DMS153 treated with DMSO at 0.1 percent for 48 hours (cell line): ENCODE measurements around the gene SUN2.

ENCODE experiments used
- DNase-seq: peaks from one replicate; lab custom pipeline; 2025; ENCODE audit not compliant: unreplicated experiment; lab: John Stamatoyannopoulos, UW

The SUN2 gene

DNA sequence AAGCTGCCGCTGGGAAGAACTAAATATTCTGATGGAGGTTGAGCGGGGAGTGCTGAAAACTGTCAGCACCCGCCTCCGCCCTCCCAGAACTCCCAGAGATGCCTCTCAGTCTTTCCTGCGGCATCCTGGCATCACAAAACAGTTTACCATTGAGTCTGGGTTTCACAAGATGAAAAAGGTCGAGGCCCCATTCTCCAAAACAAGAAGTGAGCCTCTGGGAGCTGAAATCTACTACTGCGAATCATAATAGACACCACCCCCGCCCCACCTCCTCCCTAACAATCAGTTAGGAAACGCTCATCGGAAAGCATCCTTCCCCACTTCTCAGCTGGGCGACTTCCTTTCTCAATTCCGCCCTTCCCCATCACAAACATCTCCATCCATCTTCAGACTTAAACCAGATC, 1.0 kb downstream of the SUN2 start:
- no peak for DNase-seq

- DNase-seq, result peak; percentile 41
These were observed 1.6 kb downstream of the SUN2 start for GRCh38 chr22:38753948-38754750.

DNA sequence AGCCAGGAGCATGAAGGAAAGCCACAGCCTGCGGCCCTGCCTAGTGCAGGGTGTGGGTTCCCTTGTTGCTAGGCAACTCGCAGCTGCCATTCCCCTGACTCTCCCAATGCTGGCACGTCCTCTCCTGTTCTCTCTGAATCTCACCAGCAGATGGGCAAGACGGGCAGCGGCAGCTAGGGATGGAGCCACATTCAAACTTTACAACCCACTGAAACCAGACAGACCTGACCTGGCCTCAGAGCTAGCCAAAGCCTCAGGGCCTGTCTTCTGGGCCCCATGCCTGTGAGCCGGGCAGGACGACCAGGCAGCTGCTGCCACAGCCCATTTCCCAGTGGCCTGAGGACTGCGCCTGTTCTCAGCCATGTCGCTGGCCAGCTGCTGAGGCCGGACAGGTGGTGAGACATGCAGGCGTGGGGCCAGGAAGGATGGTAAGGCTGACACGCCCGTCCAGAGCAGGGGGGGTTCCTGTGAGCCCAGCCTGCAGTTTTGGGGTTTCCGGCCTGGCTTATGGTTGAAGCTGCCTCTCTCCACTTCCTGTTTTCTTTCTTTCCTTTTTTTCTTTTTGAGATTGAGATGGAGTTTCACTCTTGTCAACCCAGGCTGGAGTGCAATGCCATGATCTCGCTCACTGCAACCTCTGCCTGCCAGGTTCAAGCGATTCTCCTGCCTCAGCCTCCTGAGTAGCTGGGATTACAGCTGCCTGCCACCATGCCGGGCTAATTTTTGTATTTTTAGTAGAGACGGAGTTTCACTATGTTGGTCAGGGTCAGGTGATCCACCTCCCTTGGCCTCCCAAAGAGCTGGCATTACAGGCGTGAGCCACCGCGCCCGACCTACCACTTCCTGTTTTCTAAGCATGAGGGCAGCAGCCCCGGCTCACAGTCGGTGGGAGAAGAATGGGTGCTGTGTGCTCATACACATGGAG, 4.1 kb downstream of the SUN2 start:
- no peak for DNase-seq

DNA sequence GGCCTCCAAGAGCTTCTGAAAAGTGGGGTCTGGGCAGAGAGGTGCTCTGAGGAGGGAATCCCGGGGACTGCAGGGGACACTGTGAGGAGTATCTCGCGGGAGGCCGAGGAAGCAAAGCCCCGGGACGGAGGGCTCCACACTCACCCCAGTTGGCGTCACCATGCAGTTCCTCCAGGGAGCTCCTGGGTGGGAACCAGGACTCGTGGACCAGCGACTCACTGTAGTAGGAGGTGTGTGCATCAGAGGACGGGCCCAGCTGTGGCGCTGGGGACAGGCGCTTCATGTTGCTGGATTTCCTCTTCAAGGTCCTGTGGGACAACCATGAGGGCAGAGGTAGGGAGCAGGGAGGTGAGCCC, 4.8 kb downstream of the SUN2 start:
- no peak for DNase-seq

GRCh38 chr22:38750638-38751037, 5.2 kb downstream of the SUN2 start:
- no peak for DNase-seq

DNA sequence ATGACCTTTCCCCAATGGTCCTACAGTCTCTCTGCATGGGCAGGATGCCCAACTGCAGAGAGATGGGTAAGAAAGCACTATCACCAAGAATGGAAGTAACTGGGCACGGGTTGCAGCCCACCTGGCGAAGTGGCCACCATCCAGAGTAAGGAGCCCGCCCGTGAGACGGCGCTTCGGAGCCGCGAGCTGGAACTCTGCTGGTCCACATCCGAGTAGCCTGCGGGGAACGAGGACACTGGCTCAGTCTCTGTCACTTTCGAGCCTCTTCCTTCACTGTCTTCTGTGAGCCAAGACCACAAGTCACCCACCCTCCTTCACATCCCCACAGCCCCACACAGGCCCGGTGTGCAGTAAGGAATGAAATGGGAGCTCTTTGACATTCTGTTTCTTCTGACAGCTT, 5.7 kb downstream of the SUN2 start:
- DNase-seq, result no peak

DNA sequence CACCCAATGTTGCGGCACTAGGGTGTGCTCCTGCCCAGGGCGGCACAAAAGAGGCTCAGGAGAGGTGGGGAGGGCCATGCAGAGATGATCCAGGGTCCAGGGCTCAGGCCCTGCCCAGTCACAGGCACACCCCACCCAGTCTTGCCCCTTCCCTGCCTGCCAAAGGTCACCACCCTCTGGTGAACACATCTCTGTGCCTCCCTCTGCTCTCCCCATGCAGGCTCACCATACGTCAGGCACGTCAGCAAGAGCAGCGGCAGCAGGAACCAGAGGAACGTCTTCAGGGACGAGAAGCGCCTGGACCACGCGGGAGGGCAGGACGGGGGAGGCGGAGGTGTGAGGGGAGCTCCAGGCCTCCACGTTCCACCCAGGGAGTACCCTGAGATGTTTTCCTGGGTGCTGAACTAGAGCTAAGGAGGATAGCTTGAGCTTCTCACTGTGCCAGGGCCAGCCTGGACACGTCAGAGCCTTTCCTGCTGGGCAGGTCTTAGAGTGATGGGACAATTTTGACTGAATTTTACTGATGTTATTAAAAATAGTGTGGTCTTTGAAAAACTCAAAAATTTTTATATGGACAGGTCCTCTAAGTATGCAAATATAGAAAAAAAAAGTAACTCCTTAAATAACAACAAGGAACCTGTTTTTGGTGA, 7.2 kb downstream of the SUN2 start:
- DNase-seq, result no peak

DNA sequence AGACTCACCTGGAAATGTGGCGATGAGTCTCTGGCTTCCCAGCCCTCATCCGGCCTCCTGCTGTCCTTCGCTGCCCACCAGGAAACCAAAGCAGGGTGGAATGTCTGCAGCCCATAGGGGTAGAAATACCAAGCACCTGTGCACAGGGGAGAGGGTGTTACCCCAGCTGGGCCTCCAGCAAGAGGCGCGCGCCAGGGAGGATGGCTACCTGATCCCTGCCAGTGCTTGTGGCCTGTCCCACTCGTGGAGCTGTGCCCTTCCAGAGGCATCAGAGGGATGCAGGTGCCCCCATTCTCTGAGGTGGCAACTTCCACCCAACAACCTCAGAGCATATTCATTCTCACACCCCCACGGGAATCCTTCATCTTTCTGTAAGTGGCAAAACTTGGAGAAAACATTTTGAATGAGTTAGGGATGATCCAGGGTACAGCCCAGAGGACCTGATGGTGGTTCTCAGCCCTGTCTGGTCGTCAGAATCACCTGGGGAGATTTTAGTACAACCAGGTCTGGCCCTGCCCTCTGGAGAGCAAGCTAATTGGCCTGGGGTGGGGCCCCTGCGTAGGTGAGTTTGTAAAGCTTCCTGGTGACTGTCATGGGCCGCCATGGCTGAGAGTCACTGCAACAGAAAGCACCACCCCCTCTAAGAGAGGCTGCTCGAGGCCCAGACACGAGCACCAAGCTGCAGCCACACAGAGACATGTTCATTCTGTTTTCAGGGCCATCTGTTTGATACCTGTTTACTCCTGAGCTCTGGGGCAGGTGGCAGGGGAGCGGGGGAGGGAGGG, 9.9 kb downstream of the SUN2 start:
- DNase-seq, result peak; percentile 45

- DNase-seq, result no peak
These were observed 10.8 kb downstream of the SUN2 start for GRCh38 chr22:38744981-38745380.

DNA sequence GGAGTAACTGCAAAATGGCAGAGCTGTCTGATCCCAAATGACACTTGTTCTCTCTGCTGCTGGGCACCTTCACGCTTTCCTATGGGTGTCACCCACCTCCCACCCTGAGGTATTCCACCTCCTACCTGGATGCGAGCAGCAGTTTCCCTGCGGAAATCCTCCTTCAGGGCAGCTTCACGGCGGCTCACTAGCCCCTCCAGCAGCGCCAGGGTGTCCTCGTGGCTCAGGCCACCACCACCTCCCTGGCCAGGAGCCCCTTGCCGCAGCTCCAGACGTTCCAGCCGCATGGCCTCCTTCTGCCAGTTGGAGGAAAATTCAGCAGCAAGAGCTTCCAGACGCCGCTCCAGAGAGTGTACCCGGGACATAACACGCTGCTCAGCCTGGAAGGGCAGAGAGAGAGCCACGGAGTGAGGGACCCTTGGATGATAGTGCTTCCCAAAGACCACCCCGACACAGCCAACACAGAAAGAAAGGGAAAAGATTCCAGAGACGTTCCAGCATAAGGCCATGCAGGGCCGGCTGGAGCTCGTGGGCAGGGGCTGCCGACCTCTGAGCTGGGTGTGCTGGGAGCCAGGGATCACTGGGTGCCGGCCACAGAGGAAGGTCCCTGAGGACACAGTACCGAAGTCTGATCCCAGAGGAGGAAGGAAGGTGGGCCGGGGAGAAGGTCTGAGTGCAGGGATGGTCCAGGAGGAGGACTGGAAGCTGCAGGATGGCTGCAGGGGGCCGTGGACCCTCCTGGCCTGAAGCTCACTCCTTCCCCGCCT, 13.4 kb downstream of the SUN2 start:
- DNase-seq, result no peak

DNA sequence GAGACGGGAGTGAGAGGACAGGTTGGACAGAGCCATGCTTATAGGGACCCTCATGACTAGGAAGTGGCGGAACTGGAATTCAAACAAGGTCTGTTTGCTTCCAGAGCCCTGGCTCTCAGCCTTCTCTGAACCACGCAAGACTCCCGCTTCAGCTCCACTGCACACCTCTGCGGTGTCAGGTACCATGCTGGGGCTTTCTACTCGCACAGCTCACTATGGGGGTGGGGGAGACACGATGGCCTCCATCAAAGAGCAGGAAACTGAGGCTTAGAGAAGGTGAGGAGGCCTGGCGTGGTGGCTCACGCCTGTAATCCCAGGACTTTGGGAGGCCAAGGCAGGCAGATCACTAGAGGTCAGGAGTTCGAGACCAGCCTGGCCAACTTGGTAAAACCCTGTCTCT, 14.2 kb downstream of the SUN2 start:
- DNase-seq, result no peak

DNA sequence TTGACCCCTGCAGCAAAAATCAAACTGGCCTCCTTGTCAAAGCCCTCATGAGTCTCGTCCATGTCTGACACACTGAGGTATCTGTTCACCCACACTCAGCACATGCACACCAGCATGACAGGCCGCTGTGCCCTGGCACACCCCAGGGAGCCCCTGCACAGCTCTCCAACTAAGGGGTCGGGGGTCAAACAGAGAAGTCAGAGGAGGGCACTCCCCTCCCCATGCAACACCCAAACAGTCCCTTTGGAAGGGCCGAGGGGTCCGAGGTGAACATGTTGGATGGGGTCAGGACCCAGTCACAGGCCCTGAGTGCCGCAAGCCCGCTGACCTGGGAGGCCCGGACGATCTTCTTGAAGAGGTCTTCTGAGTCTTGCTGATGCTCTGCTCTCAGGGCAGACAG, 14.6 kb downstream of the SUN2 start:
- no peak for DNase-seq

- no peak for DNase-seq
These were observed 15.0 kb downstream of the SUN2 start for GRCh38 chr22:38740754-38741153.

- DNase-seq, result no peak
These were observed 15.6 kb downstream of the SUN2 start for GRCh38 chr22:38740116-38740723.

GRCh38 chr22:38739300-38740055, 16.3 kb downstream of the SUN2 start:
- no peak for DNase-seq

DNA sequence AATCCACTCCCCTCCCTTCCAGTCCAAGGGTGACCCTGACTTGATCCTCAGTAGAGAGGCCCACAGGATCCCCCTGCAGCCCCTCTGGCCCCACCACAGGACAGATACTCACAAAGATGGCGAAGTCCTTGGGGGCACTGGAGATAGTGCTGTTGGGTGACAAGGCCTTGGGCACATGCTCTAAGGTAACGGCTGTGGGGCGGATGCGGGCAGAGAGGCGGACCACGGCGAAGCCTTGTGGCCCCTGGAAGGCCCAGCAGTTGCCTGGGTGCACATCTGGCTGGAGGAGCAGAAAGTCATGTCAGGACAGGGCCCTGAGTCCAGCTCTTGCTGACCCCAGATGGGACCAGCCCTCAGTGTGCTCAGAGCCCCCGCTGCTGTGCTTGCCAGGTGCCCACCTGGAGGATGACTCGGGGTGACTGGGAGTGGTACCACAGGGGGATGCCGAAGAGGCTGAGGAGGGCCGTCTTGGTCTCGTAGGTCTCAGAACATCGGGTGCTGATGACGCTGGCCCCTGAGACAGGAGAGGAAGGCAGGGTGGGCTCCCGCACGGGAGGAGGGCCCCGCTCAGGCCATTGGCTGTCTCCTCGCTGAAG, 17.2 kb downstream of the SUN2 start:
- DNase-seq, result no peak

- DNase-seq, result no peak
These were observed 18.3 kb downstream of the SUN2 start for GRCh38 chr22:38737302-38738060.

DNA sequence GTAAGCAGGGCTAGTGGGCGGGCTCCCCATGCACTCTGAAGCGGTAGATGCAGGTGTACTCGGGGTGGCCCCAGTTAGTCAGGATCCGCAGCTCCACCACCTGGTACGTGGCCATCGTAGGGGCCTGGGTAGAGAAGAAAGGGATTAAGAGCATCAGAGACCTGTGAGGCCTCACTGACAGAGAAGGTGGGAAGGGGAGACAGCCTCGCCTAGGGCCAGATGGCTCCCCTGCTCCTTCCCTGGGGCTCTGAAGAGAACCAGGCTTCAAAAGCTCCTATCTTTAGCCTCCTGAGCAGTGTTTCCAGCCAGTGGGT, 19.6 kb downstream of the SUN2 start:
- no peak for DNase-seq
